Muscle layer of colon (tissue), 2 donors: ENCODE data around the gene ZG16B.

Experiments used
- H3K27ac ChIP-seq: one replicate; pipeline ENCODE4 v1.7.0; 2013; ENCODE audit warnings: low read depth, mild to moderate bottlenecking, low read length, moderate library complexity
- H3K27me3 ChIP-seq, 2 donors: one replicate each; pipeline ENCODE4 v1.7.0; 2013; ENCODE audit warnings: low read length in 2 of 2, mild to moderate bottlenecking in 2 of 2; ENCODE audit not compliant: insufficient read depth in 2 of 2, control insufficient read depth in 1 of 2
- H3K36me3 ChIP-seq: one replicate; pipeline ENCODE4 v1.7.0; 2013; ENCODE audit warnings: mild to moderate bottlenecking, low read length; ENCODE audit not compliant: insufficient read depth
- H3K4me1 ChIP-seq: one replicate; pipeline ENCODE4 v1.7.0; 2013; ENCODE audit warnings: mild to moderate bottlenecking, low read length; ENCODE audit not compliant: insufficient read depth
- H3K4me3 ChIP-seq, 2 donors: one replicate each; pipeline ENCODE4 v1.7.0; 2013; ENCODE audit warnings: low read length in 2 of 2, low read depth in 1 of 2, mild to moderate bottlenecking in 1 of 2, moderate library complexity in 1 of 2
- H3K9ac ChIP-seq: one replicate; pipeline ENCODE4 v1.7.0; 2013; ENCODE audit warnings: low read length
- H3K9me3 ChIP-seq: one replicate; pipeline ENCODE4 v1.7.0; 2013; ENCODE audit warnings: mild to moderate bottlenecking, low read length
- donor health status: abdominal sarcoma.
- donor health status: Adenocarcinoma of cecum.

ZG16B gene

DNA sequence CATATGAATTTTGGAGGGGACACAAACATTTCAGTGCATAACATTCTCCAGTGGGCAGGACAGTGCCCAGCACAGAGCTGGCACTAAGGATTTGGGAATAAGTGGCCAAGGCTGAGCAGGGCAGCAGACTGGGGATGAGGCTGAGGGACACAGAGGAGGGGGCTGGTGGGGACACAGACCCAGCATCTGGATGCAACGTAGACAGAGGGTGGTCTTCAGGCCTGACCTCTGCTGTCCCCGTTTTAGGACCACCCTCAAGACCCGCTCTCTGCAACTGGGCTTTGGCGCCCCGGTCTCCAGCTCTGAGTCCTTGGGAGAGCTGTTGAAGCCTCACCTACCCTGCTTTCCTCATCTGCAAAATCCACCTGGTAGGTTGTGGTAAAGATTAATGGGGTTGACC lies 39.5 kb upstream of the ZG16B start:
- H3K27ac ChIP-seq = no peak overlapping the region
- H3K9me3 ChIP-seq = no peaks in the 10 kb centered on the region
- H3K27me3 ChIP-seq = peaks cover 18 to 40% of the 10 kb centered on the region in 2 donors

DNA sequence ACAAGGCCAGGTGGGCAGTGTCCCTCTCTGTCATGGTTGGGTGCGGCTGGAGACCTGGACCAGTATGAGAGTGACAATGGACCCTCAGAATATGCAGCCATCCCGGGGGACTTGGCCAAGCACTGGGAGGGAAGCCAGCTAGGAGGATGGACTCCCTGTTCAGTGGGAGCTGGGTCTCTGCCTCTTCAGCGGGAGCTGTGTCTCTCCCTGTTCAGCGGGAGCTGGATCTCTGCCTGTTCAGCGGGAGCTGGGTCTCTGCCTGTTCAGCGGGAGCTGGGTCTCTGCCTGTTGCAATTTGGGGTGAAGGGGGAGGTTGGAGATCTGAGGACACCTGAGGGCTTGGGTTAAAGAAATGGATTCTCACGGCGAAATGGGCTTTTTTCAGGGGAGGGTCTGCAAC lies 38.9 kb upstream of the ZG16B start:
- no peak overlapping the region for H3K4me3 ChIP-seq
- H3K9ac ChIP-seq = no peak overlapping the region
- no peaks in the 10 kb centered on the region for H3K36me3 ChIP-seq
- H3K4me1 ChIP-seq = no peaks in the 10 kb centered on the region
- H3K9me3 ChIP-seq = no peaks in the 10 kb centered on the region
- H3K27ac ChIP-seq = no peak overlapping the region
- peaks cover 12 to 35% of the 10 kb centered on the region in 2 donors for H3K27me3 ChIP-seq

More for the DNA sequence above, 39.5 kb upstream of the ZG16B start:
- Histone ChIP-seq H3K4me3 (no peak overlapping the region), H3K4me1 (no peaks in the 10 kb centered on the region), H3K36me3 (no peaks in the 10 kb centered on the region), H3K9ac (no peak overlapping the region)

DNA sequence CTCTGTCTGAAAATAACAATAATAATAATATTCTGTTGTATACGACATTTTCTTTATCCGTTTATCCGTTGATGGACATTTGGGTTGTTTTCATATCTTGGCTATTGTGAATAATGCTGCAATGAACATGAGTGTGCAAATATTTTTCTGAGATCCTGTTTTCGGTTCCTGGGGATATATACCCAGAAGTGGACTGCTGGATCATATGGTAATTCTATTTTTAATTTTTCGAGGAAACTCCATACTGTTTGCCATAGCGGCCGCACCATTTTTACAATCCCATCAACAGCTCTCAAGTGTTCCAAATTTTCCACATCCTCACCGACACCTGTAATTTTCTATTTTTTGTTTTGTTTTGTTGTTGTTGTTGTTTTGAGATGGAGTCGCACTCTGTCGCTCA lies 37.2 kb upstream of the ZG16B start:
- Histone ChIP-seq H3K27ac (no peak overlapping the region), H3K4me1 (no peaks in the 10 kb centered on the region), H3K4me3 (no peak overlapping the region), H3K36me3 (no peaks in the 10 kb centered on the region), H3K27me3 (peaks cover under 1 to 22% of the 10 kb centered on the region in 2 donors), H3K9ac (no peak overlapping the region), H3K9me3 (no peaks in the 10 kb centered on the region)

DNA sequence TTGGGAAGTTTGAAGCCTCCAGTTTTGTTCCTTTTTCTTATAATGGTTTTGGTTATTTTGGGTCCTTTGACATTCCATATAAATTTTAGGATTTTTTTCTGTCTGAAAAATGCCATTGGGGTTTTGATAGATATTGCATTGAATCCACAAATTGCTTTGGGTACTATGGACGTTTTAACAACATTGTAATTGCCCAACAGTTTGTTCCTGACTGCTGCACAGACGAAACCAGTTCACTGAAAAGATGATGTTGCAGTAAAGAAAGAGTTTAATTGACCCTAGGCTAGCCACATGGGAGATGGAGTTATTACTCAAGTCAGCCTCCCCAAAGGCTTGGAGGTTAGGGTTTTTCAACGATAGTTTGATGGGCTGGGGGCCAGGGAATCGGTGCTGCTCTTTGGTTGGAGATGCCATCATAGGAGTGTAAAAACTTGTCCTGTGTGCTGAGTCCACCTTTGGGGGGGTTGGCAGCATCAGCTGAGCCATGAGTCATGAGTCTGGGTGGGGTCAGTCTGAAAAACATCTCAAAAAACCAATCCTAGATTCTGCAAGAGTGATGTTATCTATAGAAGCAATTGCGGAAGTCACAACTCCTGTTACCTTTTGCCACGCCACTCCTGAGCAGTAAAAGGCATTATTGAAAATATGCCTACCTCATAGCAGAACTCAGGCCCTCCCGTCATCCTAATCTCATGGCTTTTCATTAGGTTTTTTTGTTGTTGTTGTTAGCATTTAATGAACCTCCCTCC lies 34.5 kb upstream of the ZG16B start:
- H3K9ac ChIP-seq = no peak overlapping the region
- H3K4me3 ChIP-seq = no peak overlapping the region
- H3K9me3 ChIP-seq = no peaks in the 10 kb centered on the region
- no peaks in the 10 kb centered on the region for H3K36me3 ChIP-seq
- H3K4me1 ChIP-seq = no peaks in the 10 kb centered on the region
- H3K27ac ChIP-seq = no peak overlapping the region
- peaks cover 0 to 23% of the 10 kb centered on the region in 2 donors for H3K27me3 ChIP-seq

DNA sequence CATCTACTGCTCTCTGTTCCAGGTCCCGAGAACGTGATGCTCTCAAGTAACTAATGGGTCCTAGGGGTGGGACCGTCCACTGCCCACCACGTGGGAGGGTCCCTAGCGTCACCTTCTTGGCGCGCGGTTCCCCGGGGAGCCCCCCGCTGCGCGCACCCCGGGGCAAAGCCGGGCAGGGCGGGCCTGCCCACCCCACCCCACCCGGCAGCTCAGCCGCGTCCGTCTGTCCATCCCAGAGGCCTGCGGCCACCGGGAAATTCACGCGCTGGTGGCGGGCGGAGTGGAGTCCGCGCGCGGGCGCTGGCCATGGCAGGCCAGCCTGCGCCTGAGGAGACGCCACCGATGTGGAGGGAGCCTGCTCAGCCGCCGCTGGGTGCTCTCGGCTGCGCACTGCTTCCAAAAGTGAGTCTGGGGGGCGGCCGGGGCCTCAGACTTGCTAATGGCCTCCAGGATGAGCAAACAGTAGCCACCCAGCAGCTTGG lies 31.3 kb upstream of the ZG16B start:
- Histone ChIP-seq H3K9me3 (peaks cover 2% of the 10 kb centered on the region), H3K4me3 (no peak overlapping the region), H3K9ac (no peak overlapping the region), H3K4me1 (no peaks in the 10 kb centered on the region), H3K36me3 (no peaks in the 10 kb centered on the region), H3K27ac (no peak overlapping the region), H3K27me3 (peaks cover 0 to 16% of the 10 kb centered on the region in 2 donors)

DNA sequence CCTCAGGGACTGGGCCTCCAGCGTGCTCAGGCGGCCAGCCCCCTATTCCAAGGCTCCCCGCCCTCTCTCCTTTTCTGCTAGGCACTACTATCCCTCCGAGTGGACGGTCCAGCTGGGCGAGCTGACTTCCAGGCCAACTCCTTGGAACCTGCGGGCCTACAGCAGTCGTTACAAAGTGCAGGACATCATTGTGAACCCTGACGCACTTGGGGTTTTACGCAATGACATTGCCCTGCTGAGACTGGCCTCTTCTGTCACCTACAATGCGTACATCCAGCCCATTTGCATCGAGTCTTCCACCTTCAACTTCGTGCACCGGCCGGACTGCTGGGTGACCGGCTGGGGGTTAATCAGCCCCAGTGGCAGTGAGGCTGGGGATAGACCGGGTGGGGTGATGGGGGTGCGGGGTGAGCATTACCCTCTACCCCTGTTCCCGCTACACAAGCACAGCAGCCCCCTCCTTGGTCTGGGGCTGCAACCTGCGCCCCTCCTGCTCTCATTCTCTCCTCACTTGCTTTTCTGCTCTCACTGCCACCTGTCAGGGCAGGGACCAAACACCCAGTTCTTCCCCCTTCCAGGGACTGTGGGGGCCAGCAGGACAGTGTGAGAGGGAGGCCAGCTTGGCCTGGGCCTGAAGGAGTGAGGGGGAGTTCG lies 30.8 kb upstream of the ZG16B start:
- no peak overlapping the region for H3K9ac ChIP-seq
- no peak overlapping the region for H3K27ac ChIP-seq

DNA sequence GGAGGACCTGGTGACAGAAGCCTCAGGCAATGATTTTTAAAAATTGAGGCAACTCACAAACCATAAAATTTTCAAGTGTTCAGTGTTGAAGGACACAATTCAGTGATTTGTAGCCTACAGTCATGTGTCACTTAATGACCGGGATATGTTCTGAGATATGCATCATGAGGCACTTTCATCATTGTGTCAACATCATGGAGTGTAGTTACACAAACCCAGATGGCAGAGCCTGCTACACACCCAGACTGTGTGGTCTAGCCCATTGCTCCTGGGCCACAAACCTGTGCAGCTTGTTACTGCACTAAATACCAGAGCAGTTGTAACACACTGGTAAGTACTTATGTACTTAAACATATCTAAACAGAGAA lies 30.3 kb upstream of the ZG16B start:
- H3K27ac ChIP-seq = no peak overlapping the region
- H3K27me3 ChIP-seq = peaks cover 0 to 16% of the 10 kb centered on the region in 2 donors
- no peaks in the 10 kb centered on the region for H3K36me3 ChIP-seq
- no peak overlapping the region for H3K9ac ChIP-seq
- H3K4me3 ChIP-seq = no peak overlapping the region
- peaks cover 2% of the 10 kb centered on the region for H3K9me3 ChIP-seq
- no peaks in the 10 kb centered on the region for H3K4me1 ChIP-seq

More for the DNA sequence above, 30.8 kb upstream of the ZG16B start:
- H3K27me3 ChIP-seq = peaks cover 0 to 16% of the 10 kb centered on the region in 2 donors
- H3K9me3 ChIP-seq = peaks cover 2% of the 10 kb centered on the region
- H3K4me3 ChIP-seq = no peak overlapping the region
- no peaks in the 10 kb centered on the region for H3K4me1 ChIP-seq
- H3K36me3 ChIP-seq = no peaks in the 10 kb centered on the region

DNA sequence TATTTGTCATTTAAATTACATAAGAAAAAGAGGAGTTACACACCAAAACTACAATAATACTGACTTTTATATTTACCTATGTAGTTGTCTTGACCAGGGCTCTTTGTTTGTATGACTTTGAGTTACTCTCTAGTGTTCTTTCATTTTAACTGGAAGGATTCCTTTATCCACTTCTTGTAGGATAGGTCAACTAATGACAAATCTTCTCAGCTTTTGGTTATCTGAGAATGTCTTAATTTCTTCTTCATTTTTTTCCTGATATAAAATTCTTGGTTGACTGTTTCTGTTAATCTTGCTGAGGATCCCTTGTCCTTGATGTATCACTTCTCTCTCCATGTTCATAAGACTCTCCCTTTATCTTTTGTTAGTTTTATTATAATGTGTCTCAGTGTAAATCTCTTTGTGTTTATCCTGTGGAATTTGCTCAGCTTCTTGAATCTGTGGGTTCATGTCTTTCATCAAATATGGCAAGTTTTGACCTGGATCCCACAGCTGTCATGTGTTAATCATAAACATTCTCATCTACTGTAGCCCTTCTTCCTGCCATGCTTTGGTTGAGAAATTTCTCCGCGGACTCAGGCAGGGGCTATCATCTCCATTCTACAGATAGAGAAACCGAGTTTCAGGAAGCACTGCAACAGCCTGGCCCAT lies 26.4 kb upstream of the ZG16B start:
- H3K27ac ChIP-seq = no peak overlapping the region
- H3K9me3 ChIP-seq = peaks cover 2% of the 10 kb centered on the region
- H3K9ac ChIP-seq = no peak overlapping the region
- peaks cover 0 to 13% of the 10 kb centered on the region in 2 donors for H3K27me3 ChIP-seq
- H3K36me3 ChIP-seq = no peaks in the 10 kb centered on the region
- no peaks in the 10 kb centered on the region for H3K4me1 ChIP-seq
- no peak overlapping the region for H3K4me3 ChIP-seq

DNA sequence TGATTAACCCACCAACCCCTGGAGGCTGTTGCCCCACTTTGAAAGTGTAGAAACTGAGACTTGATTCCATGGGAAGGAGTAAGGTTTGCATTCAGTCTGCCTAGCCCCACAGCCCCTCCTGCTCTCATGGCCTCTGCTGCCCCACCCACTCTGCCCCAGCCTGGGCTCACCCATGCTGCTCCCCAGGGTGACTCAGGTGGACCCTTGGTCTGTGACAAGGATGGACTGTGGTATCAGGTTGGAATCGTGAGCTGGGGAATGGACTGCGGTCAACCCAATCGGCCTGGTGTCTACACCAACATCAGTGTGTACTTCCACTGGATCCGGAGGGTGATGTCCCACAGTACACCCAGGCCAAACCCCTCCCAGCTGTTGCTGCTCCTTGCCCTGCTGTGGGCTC lies 25.4 kb upstream of the ZG16B start:
- Histone ChIP-seq H3K9ac (no peak overlapping the region), H3K4me1 (no peaks in the 10 kb centered on the region), H3K4me3 (no peak overlapping the region), H3K27ac (no peak overlapping the region), H3K9me3 (peaks cover 2% of the 10 kb centered on the region), H3K36me3 (no peaks in the 10 kb centered on the region), H3K27me3 (peaks cover 0 to 5% of the 10 kb centered on the region in 2 donors)

DNA sequence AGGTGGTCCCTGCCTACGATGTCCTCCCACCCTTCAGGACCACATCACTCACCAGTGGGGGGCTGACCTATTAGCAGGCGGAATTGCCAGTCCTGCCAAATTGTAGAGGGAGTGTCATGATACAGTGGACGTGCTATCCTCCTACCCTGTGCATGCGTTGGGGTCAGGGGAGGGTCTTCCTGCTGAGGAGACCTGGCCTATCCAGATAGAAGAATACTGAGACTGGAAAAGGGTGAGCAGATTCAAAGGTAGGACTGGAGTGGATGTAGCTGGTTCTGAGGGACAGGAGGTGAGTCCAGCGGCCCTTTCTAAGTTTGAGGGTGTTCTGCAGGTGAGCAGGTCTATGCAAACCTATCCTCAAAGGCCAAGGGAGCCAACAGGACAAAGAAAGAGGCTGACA lies 23.8 kb upstream of the ZG16B start:
- peaks cover 0 to 5% of the 10 kb centered on the region in 2 donors for H3K27me3 ChIP-seq
- H3K27ac ChIP-seq = no peak overlapping the region
- H3K4me1 ChIP-seq = no peaks in the 10 kb centered on the region
- no peaks in the 10 kb centered on the region for H3K36me3 ChIP-seq
- no peak overlapping the region for H3K4me3 ChIP-seq
- H3K9me3 ChIP-seq = peaks cover 2% of the 10 kb centered on the region
- no peak overlapping the region for H3K9ac ChIP-seq

DNA sequence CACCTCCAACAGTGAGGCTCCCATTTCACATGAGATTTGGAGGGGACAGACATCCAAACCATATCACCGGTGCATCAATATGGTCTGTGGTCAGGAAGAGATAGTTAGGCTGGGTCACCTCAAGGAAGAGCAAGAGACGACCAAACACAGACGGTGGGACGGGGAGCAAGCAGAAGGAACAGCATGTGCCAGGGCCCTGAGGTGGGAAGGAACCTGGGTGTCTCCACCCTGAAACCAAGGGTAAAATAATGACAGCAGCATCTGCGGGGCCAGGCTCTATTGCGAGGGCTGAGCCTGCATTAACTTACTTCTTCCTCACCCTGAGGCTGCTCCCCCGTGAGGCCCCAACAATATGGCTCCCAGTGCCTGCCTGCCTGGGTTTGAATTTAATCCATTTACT lies 21.9 kb upstream of the ZG16B start:
- no peaks in the 10 kb centered on the region for H3K36me3 ChIP-seq
- no peak overlapping the region for H3K27ac ChIP-seq
- no peak overlapping the region for H3K4me3 ChIP-seq
- no peaks in the 10 kb centered on the region for H3K4me1 ChIP-seq
- no peaks in the 10 kb centered on the region for H3K9me3 ChIP-seq
- peaks cover 0 to 5% of the 10 kb centered on the region in 2 donors for H3K27me3 ChIP-seq
- H3K9ac ChIP-seq = no peak overlapping the region
